GM12891 (cell line): ENCODE data around the gene KLHDC7A.

Experiments
- POLR2A ChIP-seq: IDR thresholded peaks from 2 replicates; pipeline ENCODE4 v1.6.1; 2011; ENCODE audit warnings: low read depth, low read length, control low read depth
- POLR2AphosphoS5 ChIP-seq: IDR thresholded peaks from 2 replicates; pipeline ENCODE4 v1.6.1; 2011; ENCODE audit warnings: low read depth, low read length, control low read depth
- POU2F2 ChIP-seq: IDR thresholded peaks from 2 replicates; pipeline ENCODE4 v1.6.1; 2011; ENCODE audit warnings: low read depth, mild to moderate bottlenecking, control low read depth, low read length, moderate library complexity

GRCh38 chr1:18515120-18515667 lies 34.5 kb downstream of the KLHDC7A start:
- no peak for TF ChIP-seq POLR2AphosphoS5
- TF ChIP-seq POLR2A = no peak
- TF ChIP-seq POU2F2 = no peak
